ENCODE data around the gene PRRT1B. TPM values are rescaled to one million over a fixed set of nuclear protein-coding genes. Genes with fewer than 3 reads are reported as not detected.

Gene PRRT1B
- total and polyA plus RNA-seq, 2 experiments from 2014 or later, result 0.24 TPM; not detected in 1

- Histone ChIP-seq H3K36me3 (ENCODE audit: insufficient read depth) (no peaks in the 10 kb centered on the region), H2AFZ (no peak overlapping the region), H3K4me2 (no peak overlapping the region), H4K20me1 (replicated peaks; ENCODE audit: insufficient read depth) (no peaks in the 10 kb centered on the region), H3K27ac (ENCODE audit: low read depth) (no peak overlapping the region), H3K4me1 (ENCODE audit: insufficient read depth) (no peaks in the 10 kb centered on the region), H3K27me3 (ENCODE audit: insufficient read depth) (no peaks in the 10 kb centered on the region), H3K9me2 (ENCODE audit: insufficient read depth) (no peaks in the 10 kb centered on the region), H3K4me3 (no peak overlapping the region), H3F3A (replicated peaks; ENCODE audit: low read depth) (no peaks in the 10 kb centered on the region), H3K79me2 (replicated peaks; ENCODE audit: insufficient read depth) (no peaks in the 10 kb centered on the region)
- Mint-ChIP-seq H3K9me3 (no peaks in the 10 kb centered on the region; the same call in 2 of the 3 replicates), H3K36me3 (ENCODE audit: low read depth) (peaks cover 35% of the 10 kb centered on the region), H3K27me3 (ENCODE audit: insufficient read depth, low read depth, poor library complexity) (peaks cover 19% of the 10 kb centered on the region), H3K4me1 (peaks cover 2% of the 10 kb centered on the region; the same call in 1 of the 3 replicates), H3K27ac (no peak overlapping the region), H3K4me3 (no peak overlapping the region)
- no peak for TF ChIP-seq CTCF (conservative IDR thresholded peaks at IDR 0.05; ENCODE audit: low read depth in 2 of 2)
- no peak for TF ChIP-seq ZNF331 (CRISPR knock-in tag; IDR thresholded peaks at IDR 0.05; ENCODE audit: low read depth)
- no peak for TF ChIP-seq POLR2AphosphoS5 (IDR thresholded peaks at IDR 0.05; ENCODE audit: low read depth)
- no peak for TF ChIP-seq EZH2phosphoT487 (IDR thresholded peaks at IDR 0.05; ENCODE audit: unreplicated experiment)
- no peak for TF ChIP-seq CREB1 (CRISPR knock-in tag; IDR thresholded peaks at IDR 0.05; ENCODE audit: low read depth)
- TF ChIP-seq REST (IDR thresholded peaks at IDR 0.05; ENCODE audit: unreplicated experiment), result no peak
- no peak for TF ChIP-seq STAT1 (IDR thresholded peaks at IDR 0.05; ENCODE audit: unreplicated experiment)
- TF ChIP-seq JUNB (IDR thresholded peaks at IDR 0.05; ENCODE audit: unreplicated experiment), result no peak
- no peak for TF ChIP-seq ETS1 (IDR thresholded peaks at IDR 0.05)
- TF ChIP-seq ZNF114 (CRISPR knock-in tag; IDR thresholded peaks at IDR 0.05), result no peak
- TF ChIP-seq ZNF462 (CRISPR knock-in tag; IDR thresholded peaks at IDR 0.05), result no peak
- TF ChIP-seq NANOG (IDR thresholded peaks at IDR 0.05; ENCODE audit: borderline replicate concordance), result no peak
- no peak for DNase-seq (ENCODE audit: low spot score)
- ATAC-seq, result no peak
Observed at GRCh38 chr9:131583836-131584555, 38.7 kb downstream of the PRRT1B start.

Data from GM23338 (cell line).